Measurements from ENCODE around the gene MSANTD2.

DNA sequence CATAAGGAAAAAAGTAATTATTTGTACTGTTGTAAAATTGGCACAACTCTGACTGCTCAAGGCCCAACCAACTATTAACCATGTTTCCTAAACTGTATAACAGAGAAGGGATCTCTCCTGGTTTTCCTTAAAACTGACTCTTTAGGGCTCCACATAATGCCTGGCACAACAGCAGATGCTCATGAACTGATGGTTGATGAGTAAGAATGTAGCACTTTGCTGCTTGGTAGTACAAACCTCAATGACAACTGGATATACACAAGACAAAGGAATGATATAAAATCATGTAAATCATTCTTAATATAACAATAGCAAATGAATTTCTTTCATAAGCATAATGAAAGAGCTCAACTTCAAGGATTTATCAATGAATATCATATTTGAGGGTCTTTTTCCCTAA lies 11.7 kb downstream of the MSANTD2 start:
- TF ChIP-seq POLR2A (IDR thresholded peaks at IDR 0.05; ENCODE audit: low read length) (no peak), GATA1 (IDR thresholded peaks at IDR 0.05; ENCODE audit: low read depth, low read length) (no peak)

Measured in erythroblast (primary cell).